HepG2 (cell line): ENCODE data around the gene MAT2A. TPM values are rescaled to one million over a fixed set of nuclear protein-coding genes. Genes with fewer than 3 reads are reported as not detected.

Source experiments
- AKAP8 ChIP-seq: sonication (generic); formaldehyde crosslinking; IDR thresholded peaks from 2 replicates; pipeline ENCODE4 v1.5.1; 2020; ENCODE audit warnings: mild to moderate bottlenecking, missing genetic modification reagents
- HNF1A ChIP-seq, 2 experiments: sonication (generic) in 1 of 2; formaldehyde crosslinking in 1 of 2; IDR thresholded peaks; 2 replicates each; pipeline versions ENCODE4 v1.4.0 to v1.6.1; 2016 to 2020; ENCODE audit warnings: borderline replicate concordance in 1 of 2, low read depth in 1 of 2, mild to moderate bottlenecking in 1 of 2, missing genetic modification reagents in 1 of 2
- MBNL3 ChIP-seq: fragments of 250-450 bp; sonication (Bioruptor Pico); conservative IDR thresholded peaks from 2 replicates; pipeline ENCODE4 v1.8.0; 2022; ENCODE audit warnings: mild to moderate bottlenecking, inconsistent platforms
- MLXIP ChIP-seq: sonication (generic); formaldehyde crosslinking; IDR thresholded peaks from 2 replicates; pipeline ENCODE4 v1.9.0; 2021; ENCODE audit warnings: missing genetic modification reagents, borderline replicate concordance
- SOX13 ChIP-seq, 3 experiments: fragments of 450-650 bp in 1 of 3; sonication (generic) in 1 of 3; formaldehyde crosslinking in 1 of 3; IDR thresholded peaks in 2 of 3; conservative IDR thresholded peaks in 1 of 3; 2 replicates each; pipeline versions ENCODE4 v1.5.0 to v1.6.1; 2016 to 2020; ENCODE audit warnings: antibody characterized with exemption in 1 of 3, mild to moderate bottlenecking in 1 of 3, missing compliant biosample characterization in 1 of 3, missing genetic modification reagents in 1 of 3, moderate library complexity in 1 of 3
- TRIM22 ChIP-seq: fragments of 450-650 bp; IDR thresholded peaks from 2 replicates; pipeline ENCODE4 v1.6.1; 2017
- TSC22D2 ChIP-seq: sonication (generic); formaldehyde crosslinking; IDR thresholded peaks from 2 replicates; pipeline ENCODE4 v1.5.1; 2020; ENCODE audit warnings: missing genetic modification reagents, mild to moderate bottlenecking, borderline replicate concordance
- ZNF776 ChIP-seq: sonication (generic); formaldehyde crosslinking; IDR thresholded peaks from 2 replicates; pipeline ENCODE4 v1.4.0; 2020; ENCODE audit warnings: mild to moderate bottlenecking, missing genetic modification reagents
- ZSCAN21 ChIP-seq: sonication (generic); formaldehyde crosslinking; IDR thresholded peaks from 2 replicates; pipeline ENCODE4 v1.8.0; 2022; ENCODE audit warnings: mild to moderate bottlenecking, missing genetic modification reagents, moderate library complexity, borderline replicate concordance
- polyA plus RNA-seq, 8 experiments: library from polyadenylated mRNA; depleted of rRNA in 3 of 8; stranded (reverse) in 7 of 8; unstranded in 1 of 8; fragments of >200 nt; fragmentation: Illumina TruSeq in 4 of 8; extraction: Trizol in 4 of 8; gene quantifications; 2 replicates each; pipeline versions ENCODE4 v1.2.1 to v1.2.3, GENCODE V29; 2011 to 2016; ENCODE audit warnings: low read depth in 4 of 8, missing spikeins in 1 of 8, mixed read lengths in 1 of 8; ENCODE audit not compliant: insufficient read depth in 1 of 8
- total RNA-seq, 5 experiments: library from RNA; depleted of rRNA; stranded (reverse); fragments of >200 nt; fragmentation: Illumina TruSeq; extraction: Trizol; gene quantifications; 2 replicates each; pipeline ENCODE4 v1.2.3, GENCODE V29; 2016; ENCODE audit warnings: low read depth in 1 of 5
- TF ChIP-seq, protein P1 (sequence below): sonication (generic); formaldehyde crosslinking; IDR thresholded peaks from 2 replicates; pipeline ENCODE4 v1.4.0; 2020; ENCODE audit warnings: mild to moderate bottlenecking, low read depth, missing genetic modification reagents

MAT2A gene
- total and polyA plus RNA-seq, 2 of the 13 experiments (the other 11 are each of a cell fraction or from before 2014, with no cell fraction given): 155 to 331 TPM

- no peak for TF ChIP-seq SOX13 (IDR thresholded peaks at IDR 0.05)
- no peak for TF ChIP-seq SOX13 (CRISPR knock-in tag; conservative IDR thresholded peaks at IDR 0.05 in 1 of 2, IDR thresholded peaks at IDR 0.05 in 1 of 2)
- TF ChIP-seq, protein P1, sequence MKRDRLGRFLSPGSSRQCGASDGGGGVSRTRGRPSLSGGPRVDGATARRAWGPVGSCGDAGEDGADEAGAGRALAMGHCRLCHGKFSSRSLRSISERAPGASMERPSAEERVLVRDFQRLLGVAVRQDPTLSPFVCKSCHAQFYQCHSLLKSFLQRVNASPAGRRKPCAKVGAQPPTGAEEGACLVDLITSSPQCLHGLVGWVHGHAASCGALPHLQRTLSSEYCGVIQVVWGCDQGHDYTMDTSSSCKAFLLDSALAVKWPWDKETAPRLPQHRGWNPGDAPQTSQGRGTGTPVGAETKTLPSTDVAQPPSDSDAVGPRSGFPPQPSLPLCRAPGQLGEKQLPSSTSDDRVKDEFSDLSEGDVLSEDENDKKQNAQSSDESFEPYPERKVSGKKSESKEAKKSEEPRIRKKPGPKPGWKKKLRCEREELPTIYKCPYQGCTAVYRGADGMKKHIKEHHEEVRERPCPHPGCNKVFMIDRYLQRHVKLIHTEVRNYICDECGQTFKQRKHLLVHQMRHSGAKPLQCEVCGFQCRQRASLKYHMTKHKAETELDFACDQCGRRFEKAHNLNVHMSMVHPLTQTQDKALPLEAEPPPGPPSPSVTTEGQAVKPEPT (CRISPR knock-in tag): no peak
- TF ChIP-seq TRIM22: no peak
- 0 out of 2 replicates have a peak, but pooled peaks have one; percentile 40 for TF ChIP-seq ZSCAN21 (CRISPR knock-in tag)
- TF ChIP-seq TSC22D2 (CRISPR knock-in tag): no peak
- TF ChIP-seq MLXIP: no peak
- TF ChIP-seq MBNL3 (CRISPR knock-in tag): no peak
- TF ChIP-seq AKAP8: no peak
- TF ChIP-seq HNF1A (IDR thresholded peaks at IDR 0.05; ENCODE audit: low read depth): no peak
- no peak for TF ChIP-seq HNF1A (CRISPR knock-in tag; IDR thresholded peaks at IDR 0.05; ENCODE audit: borderline replicate concordance)
- TF ChIP-seq ZNF776 (CRISPR knock-in tag): no peak
Observed at GRCh38 chr2:85593023-85593422, 54.1 kb downstream of the MAT2A start (continued).
